NCI-H69 (cell line): Measurements from ENCODE around the gene DIP2B.
A peak's percentile ranks its signal among the peaks of the same experiment; 100 is the strongest.

Experiments used
- DNase-seq: peaks from one replicate; lab custom pipeline; 2025; lab: John Stamatoyannopoulos, UW

Gene DIP2B

GRCh38 chr12:50611021-50611744 lies 106.4 kb downstream of the DIP2B start:
- no peak for DNase-seq

- DNase-seq: no peak
These were observed 108.1 kb downstream of the DIP2B start for GRCh38 chr12:50612882-50613281.

GRCh38 chr12:50613463-50613862 lies 108.7 kb downstream of the DIP2B start:
- no peak for DNase-seq

- DNase-seq: no peak
These were observed 109.5 kb downstream of the DIP2B start for GRCh38 chr12:50614167-50614759.

DNA sequence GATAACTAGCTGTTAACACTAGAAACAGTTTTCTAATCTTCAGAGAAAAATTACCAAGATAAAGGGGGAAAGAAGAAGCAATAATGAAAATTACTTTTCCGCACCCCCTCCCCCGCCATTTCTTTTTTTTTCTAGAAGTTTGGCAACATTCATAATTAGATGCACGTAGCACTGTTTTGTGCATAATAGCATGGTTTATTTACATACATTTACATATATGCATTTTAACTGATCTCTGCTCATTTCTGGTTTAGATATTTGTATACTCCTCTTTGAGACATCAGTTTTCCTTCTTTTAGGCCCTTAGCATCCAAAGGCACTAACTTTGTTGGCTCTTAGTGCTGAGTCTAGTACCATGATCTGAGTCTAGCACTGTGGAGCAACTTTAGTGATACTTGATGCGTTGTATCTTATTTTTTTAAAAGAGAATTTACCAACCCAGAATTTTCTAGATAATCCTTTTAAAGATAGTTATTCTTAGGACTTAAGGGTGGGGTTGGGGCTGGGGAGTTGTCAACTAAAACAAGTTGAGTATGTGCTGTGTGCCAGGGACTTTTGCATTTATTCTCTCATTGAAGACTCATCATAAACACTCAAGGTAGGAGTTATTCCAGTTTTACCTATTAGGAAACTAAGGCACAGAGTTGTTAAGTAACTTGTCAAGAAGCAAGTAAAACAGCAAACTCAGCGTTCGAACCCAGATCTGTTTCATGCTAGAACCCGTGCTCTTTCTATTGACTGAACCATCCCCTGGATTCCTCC lies 110.5 kb downstream of the DIP2B start:
- no peak for DNase-seq

GRCh38 chr12:50615907-50616296 lies 111.1 kb downstream of the DIP2B start:
- DNase-seq: no peak

GRCh38 chr12:50617657-50618056 lies 112.9 kb downstream of the DIP2B start:
- DNase-seq: no peak

- DNase-seq: peak; percentile 95
These were observed 114.3 kb downstream of the DIP2B start for GRCh38 chr12:50618864-50619609.

- no peak for DNase-seq
These were observed 114.8 kb downstream of the DIP2B start for GRCh38 chr12:50619610-50619958.

DNA sequence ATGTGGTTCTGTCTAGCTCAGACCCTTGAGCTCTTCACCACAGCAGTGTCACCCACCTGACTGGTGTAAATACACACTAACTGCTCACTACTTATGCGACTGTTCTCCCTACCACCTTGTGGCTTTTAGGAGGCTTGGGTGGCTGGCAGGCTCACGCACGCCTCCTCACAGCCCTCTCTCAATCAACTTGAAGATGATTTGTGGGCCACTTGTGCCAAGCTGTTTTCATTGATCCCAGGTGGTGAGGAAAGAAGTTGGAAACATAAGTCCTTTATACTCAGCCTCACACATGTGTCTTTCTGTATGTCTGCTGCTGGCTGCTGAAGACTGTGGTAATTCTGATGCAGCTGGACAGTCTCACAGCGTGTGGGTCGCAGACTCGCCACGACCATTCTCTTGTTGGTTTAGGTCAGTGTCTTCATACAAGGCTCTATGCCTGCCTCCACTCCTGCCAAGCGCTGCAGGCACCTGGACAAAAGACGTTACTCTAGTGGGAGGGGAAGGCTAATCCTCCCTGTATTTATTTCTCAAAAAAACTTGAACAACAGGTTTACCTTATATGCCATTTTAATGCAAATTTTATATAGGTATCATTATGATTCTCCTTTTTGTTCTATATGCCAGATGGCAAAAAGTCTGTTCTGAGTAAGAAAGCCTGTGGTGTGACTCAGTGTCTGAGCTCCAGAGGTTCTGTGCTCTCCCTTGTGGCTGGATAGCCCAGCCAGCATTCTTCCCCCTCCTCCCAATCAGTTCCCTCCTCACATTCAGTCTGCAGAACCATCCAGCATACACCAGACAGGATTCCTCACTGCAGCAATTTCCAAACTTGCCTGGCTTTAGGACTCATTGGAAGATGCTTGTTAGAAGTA lies 115.6 kb downstream of the DIP2B start:
- peak; percentile 92 for DNase-seq

- no peak for DNase-seq
These were observed 116.2 kb downstream of the DIP2B start for GRCh38 chr12:50620978-50621360.

DNA sequence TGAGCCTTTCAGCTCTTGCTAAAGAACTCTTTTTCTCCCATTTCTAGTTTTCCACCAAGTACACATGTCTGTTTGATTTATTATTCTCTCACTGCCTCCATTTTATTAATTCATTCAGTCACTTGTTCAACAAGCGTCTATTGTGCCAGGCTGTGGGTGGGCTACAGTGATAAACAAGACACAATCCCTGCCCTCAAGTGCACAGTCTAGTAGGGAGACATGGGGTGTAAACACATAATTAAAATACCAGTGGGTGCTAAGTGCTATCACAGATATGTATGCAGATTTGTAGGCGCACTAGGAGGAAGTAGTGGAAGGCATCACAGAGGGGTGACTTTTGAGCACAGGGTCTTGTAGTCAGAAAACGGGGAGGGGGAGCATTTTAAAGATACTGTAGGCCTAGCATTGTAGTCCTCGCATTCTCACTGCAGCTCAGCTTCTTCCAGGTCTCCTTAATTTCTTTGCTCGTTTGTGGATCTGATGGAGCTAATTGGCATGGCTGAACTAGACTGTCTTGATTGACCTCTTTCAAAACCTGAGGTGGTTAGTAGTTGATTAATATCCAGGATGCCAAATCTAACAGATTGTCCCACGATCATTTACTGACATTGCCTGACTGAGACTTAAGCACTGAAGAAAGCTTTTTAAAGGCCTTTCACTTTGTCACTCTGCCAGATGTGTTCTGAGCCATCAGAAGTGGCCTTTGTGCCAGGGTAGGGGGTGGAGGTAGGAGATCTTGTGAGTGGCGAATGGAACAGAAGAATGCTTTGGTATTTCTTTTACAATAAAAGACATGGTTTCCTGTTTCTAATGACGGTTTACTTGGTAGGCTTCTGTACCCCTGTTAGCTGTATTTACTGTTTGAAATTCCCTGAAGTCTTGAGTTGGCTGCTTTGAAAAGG lies 116.9 kb downstream of the DIP2B start:
- DNase-seq: peak; percentile 59

- DNase-seq: no peak
These were observed 120.5 kb downstream of the DIP2B start for GRCh38 chr12:50625029-50625925.

GRCh38 chr12:50626026-50626425 lies 121.2 kb downstream of the DIP2B start:
- DNase-seq: no peak

GRCh38 chr12:50627491-50627890 lies 122.7 kb downstream of the DIP2B start:
- DNase-seq: no peak

GRCh38 chr12:50628394-50628793 lies 123.6 kb downstream of the DIP2B start:
- no peak for DNase-seq

- DNase-seq: no peak
These were observed 129.2 kb downstream of the DIP2B start for GRCh38 chr12:50633955-50634354.

- DNase-seq: no peak
These were observed 129.6 kb downstream of the DIP2B start for GRCh38 chr12:50634379-50634778.

GRCh38 chr12:50635364-50635763 lies 130.6 kb downstream of the DIP2B start:
- DNase-seq: no peak
